ENCODE data around the gene ARVCF. TPM values are rescaled to one million over a fixed set of nuclear protein-coding genes. Genes with fewer than 3 reads are reported as not detected.

ARVCF gene
- total and polyA plus RNA-seq, 9 of the 15 experiments (the other 6 are each of a cell fraction or from before 2014, with no cell fraction given), result 0.03 to 97.4 (median 15.6) TPM

DNA sequence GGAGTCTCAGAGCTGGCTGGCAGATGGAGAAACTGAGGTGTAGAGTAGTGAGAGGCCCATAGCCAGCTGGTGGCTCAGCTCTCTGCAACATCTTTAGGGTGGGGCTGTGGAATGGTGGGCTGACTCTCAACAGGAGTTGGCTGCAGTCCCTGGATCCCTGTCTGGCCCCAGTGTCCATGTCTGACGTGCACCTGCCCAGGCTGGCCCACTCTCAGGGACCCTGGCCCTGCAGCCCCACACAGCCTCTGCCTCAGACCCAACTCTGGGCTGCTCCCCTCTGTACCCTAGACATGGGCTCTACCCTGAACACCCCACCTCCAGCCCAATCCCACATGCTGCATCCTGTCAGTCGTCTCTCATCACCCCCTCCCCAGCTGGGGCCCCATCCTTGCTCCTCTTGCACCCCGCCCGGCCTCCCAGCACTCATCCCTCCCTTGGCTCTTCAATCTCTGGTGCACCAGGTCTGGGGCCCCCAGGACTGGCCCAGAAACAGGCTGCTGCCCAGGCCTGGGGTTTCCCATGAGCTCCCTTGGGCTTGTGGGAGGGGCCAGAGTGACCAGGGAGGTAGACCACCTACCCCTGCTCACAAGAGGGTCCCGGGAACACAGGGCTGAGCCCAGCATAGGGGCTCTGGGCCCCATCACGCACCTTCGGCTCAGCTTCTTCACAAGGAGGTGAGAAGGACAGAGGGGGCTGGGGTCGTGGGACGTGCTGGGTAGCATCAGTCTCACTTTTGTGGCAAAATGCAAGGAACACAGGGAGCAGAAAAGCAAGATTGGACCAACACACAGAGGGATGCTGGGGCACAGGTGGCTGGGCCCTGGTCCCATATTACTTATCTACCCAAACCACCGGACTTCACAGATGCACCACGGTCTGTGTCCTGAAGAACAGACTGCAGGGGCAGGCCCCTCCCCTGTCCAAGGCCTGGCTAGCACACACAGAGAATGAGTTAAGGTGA is 31.5 kb downstream of the ARVCF start (continued):
- TF ChIP-seq CBFA2T2 (conservative IDR thresholded peaks at IDR 0.05), result no peak; the same call in 1 of the 2 replicates
- peak; percentile 68 for TF ChIP-seq E4F1 (CRISPR knock-in tag; IDR thresholded peaks at IDR 0.05; ENCODE audit: borderline replicate concordance)
- no peak for TF ChIP-seq ZNF280B (CRISPR knock-in tag; IDR thresholded peaks at IDR 0.05)
- peak; percentile 29 for TF ChIP-seq PRDM10 (IDR thresholded peaks at IDR 0.05; ENCODE audit: partially characterized antibody)
- TF ChIP-seq TRIM28 (IDR thresholded peaks at IDR 0.05), result no peak
- TF ChIP-seq ZC3H11A (IDR thresholded peaks at IDR 0.05; ENCODE audit: low read depth, low read length), result no peak
- TF ChIP-seq ETV6 (IDR thresholded peaks at IDR 0.05; ENCODE audit: borderline replicate concordance in 1 of 2, low read depth in 2 of 2, low read length in 1 of 2), result no peak
- no peak for TF ChIP-seq ETV6 (CRISPR knock-in tag; IDR thresholded peaks at IDR 0.05; ENCODE audit: borderline replicate concordance)
- no peak for TF ChIP-seq THRB (CRISPR knock-in tag; conservative IDR thresholded peaks at IDR 0.05)
- no peak for TF ChIP-seq ZNF347 (CRISPR knock-in tag; IDR thresholded peaks at IDR 0.05; ENCODE audit: low read depth)
- no peak for TF ChIP-seq RCOR1 (IDR thresholded peaks at IDR 0.05; ENCODE audit: borderline replicate concordance in 1 of 2, low read depth in 2 of 2, low read length in 2 of 2)
- peak; percentile 68 for TF ChIP-seq ZNF134 (CRISPR knock-in tag; conservative IDR thresholded peaks at IDR 0.05)
- peak; percentile 33; the same call in 1 of the 2 replicates for TF ChIP-seq ELF4 (CRISPR knock-in tag; IDR thresholded peaks at IDR 0.05)
- TF ChIP-seq FOXP1 (CRISPR knock-in tag; IDR thresholded peaks at IDR 0.05), result no peak
- no peak for TF ChIP-seq CHD1 (IDR thresholded peaks at IDR 0.05; ENCODE audit: low read length)
- TF ChIP-seq HCFC1 (IDR thresholded peaks at IDR 0.05; ENCODE audit: low read depth, low read length), result 0 out of 2 replicates have a peak, but pooled peaks have one; percentile 18

Data from K562 (cell line).